HTERT RPE-1 (cell line): Measurements from ENCODE around the gene DCDC2.
"Not testable (repeated sequence)": the region's sequence is repeated elsewhere in the genome, so short reads cannot be mapped to it uniquely, and the experiment has no call there.

Experiments used
- in situ Hi-C: fragments of 300-500 bp; cut with MboI; formaldehyde crosslinking; loops from 4 replicates; pipeline ENCODE4 v1.14.3; 2020; ENCODE audit warnings: low sequenced_read_pairs

The DCDC2 gene

GRCh38 chr6:24228681-24229255, 129.1 kb downstream of the DCDC2 start:
- in situ Hi-C loops: no loop called here

GRCh38 chr6:24228123-24228522, 129.7 kb downstream of the DCDC2 start:
- in situ Hi-C loops: no loop called here

- in situ Hi-C loops: no loop called here
These were observed 130.3 kb downstream of the DCDC2 start for GRCh38 chr6:24227556-24227955.

- in situ Hi-C loops: no loop called here
These were observed 131.3 kb downstream of the DCDC2 start for GRCh38 chr6:24226541-24226940.

- in situ Hi-C loops: no loop called here
These were observed 132.0 kb downstream of the DCDC2 start for GRCh38 chr6:24225838-24226237.

- in situ Hi-C loops: no loop called here
These were observed 134.5 kb downstream of the DCDC2 start for GRCh38 chr6:24223115-24223919.

GRCh38 chr6:24219670-24220069, 138.2 kb downstream of the DCDC2 start:
- in situ Hi-C loops: no loop called here

- in situ Hi-C loops: no loop called here
These were observed 142.9 kb downstream of the DCDC2 start for GRCh38 chr6:24214984-24215383.

- in situ Hi-C loops: no loop called here
These were observed 150.4 kb downstream of the DCDC2 start for GRCh38 chr6:24207413-24207812.

- in situ Hi-C loops: no loop called here
These were observed 152.8 kb downstream of the DCDC2 start for GRCh38 chr6:24205020-24205492.

GRCh38 chr6:24204113-24204512, 153.7 kb downstream of the DCDC2 start:
- in situ Hi-C loops: not testable (repeated sequence)

- in situ Hi-C loops: no loop called here
These were observed 160.0 kb downstream of the DCDC2 start for GRCh38 chr6:24197892-24198291.

GRCh38 chr6:24195836-24196597, 161.8 kb downstream of the DCDC2 start:
- in situ Hi-C loops: no loop called here

- in situ Hi-C loops: no loop called here
These were observed 162.7 kb downstream of the DCDC2 start for GRCh38 chr6:24194978-24195700.

GRCh38 chr6:24193364-24193763, 164.5 kb downstream of the DCDC2 start:
- in situ Hi-C loops: no loop called here

GRCh38 chr6:24191346-24191745, 166.5 kb downstream of the DCDC2 start:
- in situ Hi-C loops: no loop called here

- in situ Hi-C loops: no loop called here
These were observed 169.2 kb downstream of the DCDC2 start for GRCh38 chr6:24188578-24189080.

- in situ Hi-C loops: no loop called here
These were observed 169.8 kb downstream of the DCDC2 start for GRCh38 chr6:24187965-24188577.

- in situ Hi-C loops: no loop called here
These were observed 171.5 kb downstream of the DCDC2 start for GRCh38 chr6:24186349-24186748.

GRCh38 chr6:24183584-24183983, 174.3 kb downstream of the DCDC2 start:
- in situ Hi-C loops: no loop called here
